ENCODE results near the gene TMEM117.
"Not testable (repeated sequence)": the region's sequence is repeated elsewhere in the genome, so short reads cannot be mapped to it uniquely, and the experiment has no call there.

Gene TMEM117

DNA sequence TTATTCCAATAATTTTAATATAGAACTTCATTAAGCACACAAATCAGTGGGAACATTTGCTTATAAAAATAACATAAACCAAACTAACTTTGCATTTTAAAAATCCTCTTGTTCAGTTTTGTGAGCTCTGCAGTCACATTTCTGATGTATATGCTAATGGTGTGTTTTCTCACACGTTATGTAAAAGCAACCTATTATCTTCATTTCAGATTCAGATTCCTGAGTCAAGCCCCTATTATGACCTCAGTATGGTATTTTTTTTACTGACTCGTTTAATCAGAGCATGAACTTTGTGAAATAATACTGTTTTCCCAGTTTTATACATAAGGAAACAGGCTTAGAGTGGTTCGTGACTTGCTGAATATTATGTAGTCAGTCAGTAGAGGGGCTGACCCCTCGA, 394.0 kb downstream of the TMEM117 start:
- no peak for DNase-seq

DNA sequence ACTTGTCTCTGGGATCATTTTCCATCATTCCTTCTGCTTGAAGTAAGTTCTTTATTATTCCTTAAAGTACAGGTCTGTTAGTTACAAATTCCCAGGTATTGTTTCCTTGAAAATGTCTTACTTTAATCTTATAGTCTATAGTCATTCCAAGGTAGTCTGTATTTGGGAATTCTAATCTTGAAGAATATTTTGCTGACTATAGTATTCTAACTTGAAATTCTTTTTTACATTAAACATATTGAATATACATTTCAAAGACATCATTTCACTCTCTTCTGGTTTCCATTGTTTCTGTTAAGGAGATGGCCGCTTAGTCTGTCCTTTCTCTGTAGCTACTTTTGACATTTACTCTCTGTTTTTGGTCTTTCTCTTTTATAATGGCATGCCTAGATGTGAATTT, 399.8 kb downstream of the TMEM117 start:
- DNase-seq: no peak

DNA sequence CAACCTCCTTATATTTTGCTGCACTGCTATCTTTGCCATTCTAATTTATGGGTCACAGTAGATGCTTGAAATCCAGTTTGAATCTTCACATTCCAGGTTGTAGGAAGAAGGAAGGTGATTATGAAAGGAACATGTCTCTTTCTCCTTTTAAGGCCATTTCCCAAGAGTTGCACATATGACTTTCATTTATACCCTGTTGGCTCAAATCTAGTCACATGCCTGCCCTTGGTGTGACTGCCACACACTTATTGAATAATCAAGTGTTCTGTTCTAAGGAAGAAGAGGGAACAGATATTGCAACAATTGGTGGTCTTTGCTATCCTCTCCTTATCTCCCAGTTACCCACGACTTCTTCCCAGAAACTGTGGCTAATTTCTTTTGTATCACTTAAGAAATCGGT, 404.3 kb downstream of the TMEM117 start:
- DNase-seq: no peak

DNA sequence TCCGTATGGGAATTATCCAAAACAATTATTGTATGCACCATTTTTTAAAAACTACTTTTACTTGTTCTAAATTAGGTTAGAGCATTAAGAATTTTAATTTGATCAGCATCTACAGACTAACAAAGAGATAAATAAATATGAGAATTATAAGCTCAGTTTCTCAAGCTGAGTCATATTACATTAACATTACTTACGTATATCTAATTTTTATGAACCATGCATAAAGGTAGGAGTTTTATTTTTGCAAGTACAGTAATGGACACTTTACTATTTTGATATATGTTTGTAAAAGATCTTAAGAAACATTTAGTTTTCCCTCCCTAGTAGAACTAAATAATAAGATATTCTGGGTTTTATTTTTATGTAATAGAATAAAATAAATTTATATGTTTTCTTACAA, 410.1 kb downstream of the TMEM117 start:
- DNase-seq: no peak

DNA sequence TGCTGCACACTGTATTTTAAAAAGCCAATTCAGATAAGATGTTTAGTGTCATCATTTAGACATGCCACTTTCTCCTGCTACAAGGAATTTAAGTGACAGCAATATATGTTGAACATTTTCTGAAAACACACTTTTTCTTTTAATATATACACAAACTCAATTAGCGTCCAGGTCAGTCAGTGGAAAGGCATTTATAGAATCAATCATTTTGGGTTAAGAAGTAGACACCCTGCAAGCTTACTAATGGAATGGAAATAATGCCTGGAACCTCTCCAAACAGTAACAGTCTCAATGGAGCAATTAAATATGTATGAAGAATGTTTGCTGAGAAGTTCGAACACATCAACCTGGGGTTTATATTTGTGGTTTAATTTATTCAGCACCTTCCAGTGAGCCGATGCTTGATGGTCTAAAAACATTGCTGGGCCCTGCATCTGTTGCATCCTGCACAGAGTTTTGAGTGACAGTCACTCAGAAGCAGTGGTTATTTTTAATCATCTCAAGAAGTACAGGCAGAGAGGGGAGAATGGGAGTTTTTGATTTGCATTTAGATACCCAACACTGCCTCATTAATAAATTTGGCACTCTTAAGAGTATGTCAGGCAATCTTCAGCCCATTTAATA, 410.7 kb downstream of the TMEM117 start:
- no peak for DNase-seq

DNA sequence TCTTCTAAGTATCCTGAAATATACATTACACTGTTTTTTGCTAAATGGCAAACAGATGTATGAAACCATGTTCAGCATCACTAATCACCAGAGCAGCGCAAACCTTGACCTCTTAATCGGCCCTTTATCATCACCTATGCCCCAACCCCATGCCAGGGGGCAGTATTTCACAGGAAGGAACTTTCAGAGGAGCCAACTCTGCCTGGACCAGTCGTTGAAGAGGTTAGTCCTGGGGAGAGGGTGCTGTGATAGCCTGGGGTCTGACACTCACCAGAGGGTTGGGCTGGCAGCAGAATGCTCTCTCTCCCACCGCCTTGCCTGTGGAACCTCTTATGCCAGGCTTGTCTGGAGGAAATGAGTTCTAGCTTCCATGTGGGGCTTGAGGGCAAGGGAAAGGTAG, 411.7 kb downstream of the TMEM117 start:
- no peak for DNase-seq

DNA sequence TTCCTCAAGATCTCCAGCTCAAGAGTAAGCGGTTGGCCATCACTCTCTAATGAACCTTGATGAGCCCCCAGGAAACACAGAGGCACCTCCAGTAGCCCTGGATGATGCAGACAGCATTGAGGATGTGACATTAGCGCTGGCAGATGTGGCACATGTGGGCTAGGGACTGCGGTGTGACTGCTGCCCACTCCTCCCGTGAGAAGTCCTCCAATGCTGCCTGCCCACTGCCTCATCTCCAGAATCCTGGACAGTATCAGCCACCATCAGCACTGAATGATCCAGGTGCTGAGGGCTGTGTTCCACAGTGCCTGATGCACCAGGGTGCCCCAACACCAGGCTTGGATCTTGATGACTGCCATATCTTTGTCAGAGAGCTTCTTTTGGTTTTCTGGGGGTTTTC, 412.6 kb downstream of the TMEM117 start:
- DNase-seq: no peak

DNA sequence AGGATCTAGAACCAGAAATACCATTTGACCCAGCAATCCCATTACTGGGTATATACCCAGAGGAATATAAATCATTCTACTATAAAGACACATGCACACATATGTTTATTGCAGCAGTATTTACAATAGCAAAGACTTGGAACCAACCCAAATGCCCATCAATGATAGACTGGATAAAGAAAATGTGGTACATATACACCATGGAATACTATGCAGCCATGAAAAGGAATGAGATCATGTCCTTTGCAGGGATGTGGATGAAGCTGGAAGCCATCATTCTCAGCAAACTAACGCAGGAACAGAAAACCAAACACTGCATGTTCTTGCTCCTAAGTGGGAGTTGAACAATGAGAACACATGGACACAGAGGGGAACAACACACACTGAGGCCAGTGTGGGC, 414.6 kb downstream of the TMEM117 start:
- DNase-seq: not testable (repeated sequence)

DNA sequence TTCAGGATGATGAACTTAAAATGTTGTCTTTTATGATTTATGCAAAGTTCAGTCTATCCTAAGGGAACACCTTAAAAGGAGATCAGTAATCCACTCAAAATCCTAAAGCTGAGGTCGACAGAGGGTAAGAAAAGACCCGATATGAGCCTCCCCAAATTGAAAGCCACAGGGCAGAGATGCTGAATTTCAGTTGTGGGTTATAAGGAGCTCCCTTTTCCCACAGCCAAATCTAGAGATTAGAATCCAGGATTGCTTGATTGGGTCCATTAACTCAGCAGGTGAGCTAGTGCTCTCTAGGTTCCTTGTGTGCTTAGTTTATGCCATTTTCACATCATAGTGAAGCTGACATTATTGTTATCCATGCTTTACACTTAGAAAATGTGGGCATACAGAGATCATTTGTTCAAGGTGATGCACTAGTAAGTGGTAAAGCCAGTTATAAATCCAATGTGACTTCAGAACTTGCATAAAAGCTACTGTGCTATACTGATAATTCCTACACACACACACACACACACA, 417.5 kb downstream of the TMEM117 start:
- no peak for DNase-seq

DNA sequence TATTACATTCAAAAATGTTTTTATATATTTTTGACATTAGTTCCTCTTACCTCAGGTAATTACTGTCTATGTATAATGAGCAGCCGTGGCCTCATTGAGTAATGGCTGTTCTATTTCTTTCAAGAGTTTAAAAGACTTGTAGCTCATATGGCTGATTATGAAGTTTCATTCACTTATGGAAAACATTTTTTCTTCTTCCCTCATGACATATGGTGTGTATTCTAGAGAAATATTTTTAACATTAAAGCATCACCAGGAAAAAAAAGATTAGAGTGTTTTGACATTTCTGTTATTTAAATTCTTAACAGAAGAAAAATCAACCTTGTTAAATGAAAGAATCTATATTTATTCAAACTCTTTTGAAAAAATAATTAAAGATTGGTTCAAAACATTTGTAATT, 422.4 kb downstream of the TMEM117 start:
- DNase-seq: no peak

DNA sequence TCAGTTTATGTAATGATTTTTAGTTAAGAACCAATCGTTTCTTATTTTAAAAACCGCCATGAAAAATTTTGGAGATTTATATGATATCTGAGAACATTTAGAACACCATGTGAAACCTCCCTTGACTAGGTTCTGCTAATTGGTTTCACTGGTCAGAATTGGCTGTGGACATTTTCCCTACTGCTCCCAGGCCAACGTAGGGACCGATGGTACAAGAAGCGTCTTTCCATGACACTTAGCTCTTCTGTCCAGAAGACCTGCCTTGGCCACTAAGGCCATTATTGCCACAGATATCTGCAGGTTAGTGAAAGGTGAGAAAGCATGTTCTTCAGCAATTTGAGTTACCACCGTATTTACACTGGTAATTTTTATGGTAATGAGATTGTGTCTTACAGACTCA, 424.0 kb downstream of the TMEM117 start:
- no peak for DNase-seq

DNA sequence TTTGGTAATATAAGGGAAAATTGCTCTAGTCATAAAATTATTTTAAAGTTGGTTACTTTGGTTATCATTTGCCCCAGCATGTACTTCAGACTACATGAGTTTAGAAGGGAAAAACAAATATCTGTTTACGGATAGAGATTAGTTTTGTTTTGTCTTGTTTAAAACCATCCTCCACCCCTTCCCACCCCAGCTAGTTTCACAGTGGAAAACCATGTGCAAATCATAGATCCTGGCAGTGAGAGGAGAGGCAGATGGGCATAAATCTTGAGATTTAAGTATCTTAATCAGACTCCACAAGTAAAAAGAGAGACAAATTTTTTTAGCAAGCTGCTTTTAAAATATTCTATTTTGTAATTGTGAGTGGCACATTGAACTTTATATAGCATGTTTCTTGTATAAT, 424.7 kb downstream of the TMEM117 start:
- no peak for DNase-seq

DNA sequence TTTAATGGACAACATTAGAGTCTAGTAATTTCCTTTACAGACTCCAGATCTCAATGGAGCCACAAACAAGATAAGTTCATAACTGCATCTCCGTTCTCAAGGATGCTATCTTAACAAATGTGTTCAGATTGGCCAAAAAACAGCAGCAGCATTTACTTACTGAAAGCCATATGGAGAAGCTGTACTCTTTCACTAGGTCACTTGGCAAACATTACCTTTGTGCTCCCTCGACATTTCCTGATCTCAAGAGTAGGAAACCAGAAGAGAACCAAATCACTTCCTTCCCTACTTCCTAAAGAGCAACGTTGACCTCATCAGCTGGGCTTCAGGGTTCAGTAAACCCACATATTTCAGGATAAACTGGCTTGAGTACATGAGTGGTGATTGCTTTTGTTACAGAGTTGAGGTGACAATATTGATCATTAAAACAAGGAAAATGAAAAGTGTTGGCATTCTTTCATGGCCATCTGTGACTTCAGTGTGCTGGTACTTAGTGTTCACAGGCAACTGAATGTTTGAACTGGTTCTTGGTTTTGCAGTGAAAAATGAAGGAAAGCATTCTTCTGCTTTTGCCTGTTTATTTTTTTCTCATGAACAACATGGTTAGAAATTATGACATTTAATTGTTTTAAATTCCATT, 449.6 kb downstream of the TMEM117 start:
- no peak for DNase-seq

DNA sequence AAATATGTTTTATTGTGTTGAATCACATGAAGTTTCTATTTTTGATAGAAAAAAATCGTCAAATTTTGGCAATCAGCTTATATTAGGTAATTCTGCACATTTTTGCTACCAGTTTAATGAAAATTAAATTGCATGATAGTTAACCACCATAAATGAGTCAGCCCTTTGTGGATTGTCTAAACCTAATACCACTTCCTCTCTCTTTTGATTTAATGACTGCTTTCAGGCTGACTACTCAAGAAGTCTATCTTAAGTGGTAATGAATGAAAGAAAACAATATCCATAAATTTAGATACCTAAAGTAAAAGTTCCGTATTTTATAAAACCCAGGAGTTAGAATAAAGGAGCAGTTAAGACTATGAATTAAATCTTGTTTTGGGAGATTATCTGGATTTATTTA, 450.5 kb downstream of the TMEM117 start:
- no peak for DNase-seq

DNA sequence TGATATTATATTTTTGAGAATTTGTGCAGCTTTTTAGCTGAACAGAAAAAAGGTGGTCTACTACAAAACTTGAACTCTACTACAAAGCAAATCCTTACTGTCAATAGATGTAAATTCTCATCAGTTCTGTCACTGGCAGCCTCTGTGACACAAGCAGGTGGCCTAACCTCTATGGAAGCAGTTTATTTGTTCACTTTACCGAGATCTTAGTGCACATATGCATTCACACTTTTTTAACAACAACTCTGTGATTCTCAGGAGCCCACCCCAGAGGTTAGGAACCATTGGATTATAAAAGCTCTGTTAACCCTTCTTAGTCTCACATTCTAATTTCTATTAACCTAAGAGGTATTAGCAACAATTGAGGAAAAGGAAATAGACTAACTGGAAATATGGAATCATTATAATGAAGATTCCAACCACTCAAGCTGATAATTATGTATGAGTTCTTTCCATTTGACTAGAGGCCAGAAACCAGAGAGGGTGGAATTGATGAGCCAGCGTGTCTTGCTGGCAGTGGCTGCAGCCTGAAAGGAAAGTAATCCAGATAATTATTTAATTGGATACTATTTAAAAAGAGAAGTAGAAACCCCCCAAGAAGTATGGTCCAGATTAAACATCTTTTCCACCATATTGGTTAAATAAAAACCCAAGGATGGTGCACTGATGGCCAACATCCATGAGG, 451.1 kb downstream of the TMEM117 start:
- DNase-seq: no peak

DNA sequence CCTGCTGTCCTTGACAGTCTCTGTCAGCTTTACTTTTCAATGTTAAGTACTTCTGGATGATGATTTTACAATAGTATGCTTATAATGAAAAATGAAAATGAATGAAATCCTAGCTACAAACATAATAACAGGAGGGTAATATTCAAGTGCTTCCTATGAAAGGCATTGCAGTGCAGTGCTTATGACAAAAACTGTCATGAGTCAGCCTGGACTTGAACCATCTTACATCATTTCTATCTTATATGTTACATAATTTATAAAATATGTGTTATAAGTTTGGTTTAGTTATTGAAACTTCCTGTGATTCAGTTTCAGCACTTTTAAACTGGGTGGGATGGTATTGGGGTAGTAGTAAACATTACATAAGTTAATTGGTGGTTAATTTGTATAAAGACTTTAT, 451.7 kb downstream of the TMEM117 start:
- no peak for DNase-seq

DNA sequence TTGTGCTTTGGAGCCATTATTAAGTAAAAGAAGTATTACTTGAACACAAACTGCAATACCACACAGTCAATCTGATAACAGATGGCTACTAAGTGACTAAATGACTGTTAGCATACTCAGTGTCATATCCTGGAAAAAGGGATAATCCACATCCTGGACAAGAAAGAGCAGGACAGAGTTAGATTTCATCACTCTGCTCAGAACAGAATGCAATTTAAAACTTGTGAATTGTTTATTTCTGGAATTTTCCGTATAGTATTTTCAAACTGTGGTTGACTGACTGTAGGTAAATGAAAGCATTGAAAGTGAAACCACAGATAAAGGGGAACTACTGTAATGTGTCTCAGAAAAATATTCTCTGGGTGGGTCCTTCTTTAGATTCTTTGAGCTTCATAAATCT, 458.8 kb downstream of the TMEM117 start:
- DNase-seq: no peak

DNA sequence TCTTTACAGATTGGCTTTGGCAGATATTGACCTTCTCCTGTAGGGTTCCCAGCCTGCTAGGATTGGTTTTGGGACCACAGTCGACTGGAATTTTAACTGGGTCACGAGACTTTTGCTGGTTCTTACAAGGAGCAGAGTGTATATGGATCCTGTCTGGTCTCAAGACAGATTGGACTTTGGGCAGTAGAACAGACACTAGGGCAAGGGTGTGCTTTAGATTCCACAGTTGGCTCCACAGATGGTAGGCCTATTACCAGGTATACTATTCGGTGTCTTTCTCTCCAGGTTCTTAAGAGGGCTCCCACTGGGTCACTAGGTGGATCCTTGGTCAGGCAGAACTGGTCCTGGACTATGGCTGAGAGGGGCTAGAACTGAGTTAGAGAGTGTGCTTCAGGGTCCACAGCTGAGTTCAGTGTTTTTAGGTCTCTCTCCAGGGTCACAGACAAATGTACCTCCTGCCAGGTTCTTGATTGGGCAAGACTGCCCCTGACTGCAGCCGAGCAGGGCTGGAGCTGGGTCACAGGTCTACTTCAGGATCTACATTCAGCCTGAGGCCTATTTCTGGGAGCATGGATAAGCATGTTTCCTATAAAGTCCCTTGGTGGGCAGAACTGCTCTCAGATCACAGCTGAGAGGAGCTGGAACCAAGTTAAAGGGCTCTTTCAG, 460.2 kb downstream of the TMEM117 start:
- DNase-seq: no peak

DNA sequence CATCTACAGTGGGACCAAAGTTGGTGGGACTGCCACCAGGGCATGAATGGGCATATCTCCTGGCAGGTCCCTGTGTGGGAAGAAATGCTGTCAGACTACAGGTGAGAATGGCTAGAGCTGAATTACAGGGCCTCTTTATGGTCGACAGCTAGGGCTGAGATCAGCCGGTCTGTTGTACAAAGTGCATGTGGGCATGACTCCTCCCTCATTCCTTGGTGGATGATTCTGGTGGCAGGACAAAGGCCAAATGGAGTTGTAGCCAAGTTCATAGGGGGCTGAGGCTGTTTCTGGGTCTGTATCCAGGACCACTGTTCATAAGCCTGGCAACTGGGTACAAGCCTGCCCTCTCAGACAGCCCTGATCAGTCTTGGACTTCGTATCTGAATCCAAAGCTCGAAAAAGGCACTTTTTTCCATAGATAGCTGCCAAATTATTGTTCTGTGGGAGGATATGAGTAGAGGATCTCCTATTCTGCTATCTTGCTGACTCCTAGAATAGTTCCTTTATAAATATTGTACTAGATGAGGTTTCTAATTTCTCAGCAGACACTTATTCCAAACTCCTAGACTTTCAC, 460.8 kb downstream of the TMEM117 start:
- DNase-seq: no peak

DNA sequence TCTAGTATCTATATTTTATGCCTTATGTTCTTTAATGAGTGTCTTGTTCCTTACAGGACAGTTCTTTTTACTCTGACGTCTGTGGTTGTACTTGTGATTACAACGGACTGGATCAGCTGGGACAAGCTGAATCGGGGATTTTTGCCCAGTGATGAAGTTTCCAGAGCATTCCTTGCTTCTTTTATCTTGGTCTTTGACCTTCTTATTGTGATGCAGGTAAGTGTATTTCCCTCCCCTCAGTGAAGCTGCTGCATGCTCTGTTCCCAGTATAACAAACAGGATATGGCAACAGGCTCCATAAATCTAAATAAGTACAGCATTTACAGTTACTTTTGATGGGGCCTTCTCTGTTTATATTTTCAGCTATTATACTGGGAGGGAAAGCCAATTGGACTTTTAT, 463.6 kb downstream of the TMEM117 start:
- DNase-seq: no peak

DNA sequence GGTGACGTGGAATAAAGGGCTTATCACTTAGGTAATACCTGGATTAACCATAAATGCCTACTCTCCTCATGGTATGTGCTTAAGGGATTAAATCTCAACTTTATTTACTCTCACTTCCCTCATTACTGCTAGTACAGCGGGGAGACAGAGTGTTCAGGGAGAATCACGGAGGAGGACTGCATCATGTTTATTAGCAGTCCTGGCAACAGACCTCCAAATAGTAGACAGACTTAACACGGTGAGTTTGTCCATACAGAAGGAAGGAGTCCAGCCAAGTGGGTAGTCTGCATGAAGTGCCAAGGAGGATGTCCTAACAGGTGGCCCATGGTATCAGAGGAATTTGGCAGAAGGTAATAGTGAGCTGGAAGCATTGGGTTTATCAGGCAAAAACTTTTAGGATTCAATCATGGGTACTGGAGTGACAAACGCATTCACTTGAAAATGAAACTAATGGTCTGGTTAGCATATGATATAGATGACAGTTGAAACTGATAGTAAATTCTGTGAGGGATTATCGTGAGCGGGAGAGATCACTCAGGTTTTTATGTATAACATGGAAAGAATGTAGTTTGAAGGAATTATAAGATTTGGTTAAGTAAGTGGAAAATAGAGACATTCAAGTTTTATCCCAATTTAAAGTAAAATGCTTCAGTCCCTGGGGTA, 471.8 kb downstream of the TMEM117 start:
- DNase-seq: no peak

DNA sequence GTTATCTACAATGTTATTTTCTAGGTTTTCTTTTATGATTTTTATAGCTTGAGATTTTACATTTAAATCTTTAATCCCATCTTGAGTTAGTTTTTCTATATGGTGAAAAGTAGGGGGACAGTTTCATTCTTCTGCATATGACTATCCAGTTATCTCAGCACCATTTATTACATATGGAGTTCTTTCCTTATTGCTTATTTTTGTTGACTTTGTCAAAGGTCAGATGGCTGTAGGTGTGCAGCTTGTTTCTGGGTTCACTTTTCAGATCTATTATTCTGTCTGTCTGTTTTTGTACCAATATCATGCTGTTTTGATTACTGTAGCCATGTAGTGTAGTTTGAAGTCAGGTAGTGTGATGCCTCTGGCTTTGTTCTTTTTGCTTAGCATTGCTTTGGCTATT, 477.3 kb downstream of the TMEM117 start:
- DNase-seq: no peak

DNA sequence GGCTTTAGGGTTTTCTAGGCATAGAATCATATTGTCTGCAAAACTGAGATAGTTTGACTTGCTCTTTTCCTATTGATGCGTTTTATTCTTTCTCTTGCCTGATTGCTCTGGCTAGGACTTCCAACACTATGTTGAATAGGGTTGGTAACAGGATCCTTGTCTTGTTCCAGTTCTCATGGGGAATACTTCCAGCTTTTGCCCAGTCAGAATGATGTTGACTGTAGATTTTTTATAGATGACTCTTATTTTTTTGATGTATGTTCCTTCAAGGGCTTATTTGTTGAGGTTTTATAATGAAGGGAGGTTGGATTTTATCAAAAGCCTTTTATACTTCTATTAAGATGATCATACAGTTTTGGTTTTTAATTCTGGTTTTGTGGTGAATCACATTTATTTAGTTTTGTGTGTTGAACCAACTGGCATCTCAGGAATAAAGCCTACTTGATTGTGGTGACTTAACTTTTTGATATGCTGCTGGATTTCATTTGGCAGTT, 478.2 kb downstream of the TMEM117 start:
- DNase-seq: no peak

Measured in NCI-H345 (cell line).